Astrocyte of the hippocampus (primary cell): ENCODE data around the gene RAB6D.
"Not testable (repeated sequence)": the region's sequence is repeated elsewhere in the genome, so short reads cannot be mapped to it uniquely, and the experiment has no call there.

Source experiments
- DNase-seq: peaks from one replicate; pipeline ENCODE4 v3.0.0; 2011; ENCODE audit warnings: low read depth, low spot score

Gene RAB6D

DNA sequence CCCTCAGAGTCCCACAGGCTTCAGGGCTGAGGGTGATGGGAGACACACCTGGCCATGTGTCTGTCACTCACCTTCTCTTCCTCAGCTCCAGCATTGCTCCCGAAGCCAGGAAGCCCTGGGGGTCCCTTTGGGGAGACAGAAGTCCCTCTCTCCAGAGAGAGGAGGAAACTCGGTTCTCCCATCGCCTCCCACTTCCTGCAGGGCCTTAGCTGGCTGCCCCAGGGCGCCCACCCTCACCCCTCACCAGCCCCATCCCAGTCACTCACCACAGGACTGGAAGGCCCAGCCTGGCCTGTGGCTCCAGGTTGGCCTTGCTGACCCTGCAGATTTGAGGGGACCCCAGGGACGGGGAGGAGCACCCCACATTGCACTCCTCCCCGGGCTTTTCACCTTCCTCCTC, 2.7 kb upstream of the RAB6D start:
- DNase-seq, result no peak

- no peak for DNase-seq
These were observed 1.5 kb upstream of the RAB6D start for GRCh38 chr2:131365452-131365851.

GRCh38 chr2:131363213-131363612, 755 bp downstream of the RAB6D start:
- DNase-seq, result not testable (repeated sequence)

GRCh38 chr2:131361773-131362172, 2.2 kb downstream of the RAB6D start:
- DNase-seq, result not testable (repeated sequence)

DNA sequence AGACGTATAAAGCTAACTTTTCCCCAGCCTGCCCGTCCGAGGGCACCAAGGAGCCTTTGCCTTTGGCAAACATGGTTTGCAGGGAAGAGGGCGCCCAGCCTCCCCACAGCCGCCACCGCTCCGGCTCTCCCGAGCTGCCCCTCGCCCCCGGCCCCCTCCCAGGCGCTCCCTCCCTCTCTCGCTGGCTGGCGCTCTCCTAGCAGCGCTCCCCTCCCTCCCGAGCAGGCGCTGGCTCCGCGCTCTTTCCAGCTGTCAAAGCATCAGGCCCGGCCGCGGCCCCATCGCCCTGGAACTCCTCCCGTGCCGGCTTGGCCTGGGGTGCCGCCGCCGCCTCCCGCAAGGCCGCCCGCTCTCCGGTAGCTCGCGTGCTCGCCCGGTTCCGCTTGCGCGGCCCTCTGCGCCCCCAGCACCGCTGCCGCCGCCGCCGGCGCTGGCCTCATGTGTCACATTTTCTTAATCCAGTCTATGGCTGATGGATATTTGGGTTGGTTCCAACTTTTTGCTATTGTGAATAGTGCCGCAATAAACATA, 10.7 kb downstream of the RAB6D start:
- not testable (repeated sequence) for DNase-seq

GRCh38 chr2:131349021-131349420, 14.9 kb downstream of the RAB6D start:
- no peak for DNase-seq

DNA sequence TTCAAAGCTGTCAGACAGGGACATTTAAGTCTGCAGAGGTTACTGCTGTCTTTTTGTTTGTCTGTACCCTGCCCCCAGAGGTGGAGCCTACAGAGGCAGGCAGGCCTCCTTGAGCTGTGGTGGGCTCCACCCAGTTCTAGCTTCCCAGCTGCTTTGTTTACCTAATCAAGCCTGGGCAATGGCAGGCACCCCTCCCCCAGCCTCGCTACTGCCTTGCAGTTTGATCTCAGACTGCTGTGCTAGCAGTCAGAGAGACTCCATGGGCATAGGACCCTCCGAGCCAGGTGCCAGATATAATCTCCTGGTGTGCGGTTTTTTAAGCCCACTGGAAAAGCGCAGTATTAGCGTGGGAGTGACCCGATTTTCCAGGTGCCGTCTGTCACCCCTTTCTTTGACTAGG, 16.9 kb downstream of the RAB6D start:
- not testable (repeated sequence) for DNase-seq

- not testable (repeated sequence) for DNase-seq
These were observed 24.7 kb downstream of the RAB6D start for GRCh38 chr2:131339307-131339706.

DNA sequence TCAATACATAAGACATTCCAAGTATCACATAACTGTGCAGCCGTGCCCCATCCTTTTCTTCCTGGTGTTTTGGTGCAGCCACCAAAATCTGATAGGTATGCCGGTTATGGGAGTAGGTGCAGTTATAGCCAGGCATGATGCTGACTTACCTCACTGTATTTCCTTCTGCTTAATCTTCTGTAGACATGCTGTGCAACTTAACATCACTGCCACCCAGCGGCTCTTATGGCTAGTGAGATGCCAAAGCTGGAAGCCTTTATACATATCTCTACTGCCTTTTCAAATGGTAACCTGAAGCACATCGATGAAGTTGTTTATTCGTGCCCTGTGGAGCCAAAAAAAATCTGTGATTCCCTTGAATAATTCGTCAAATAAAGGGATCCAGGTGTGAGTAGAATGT, 28.6 kb downstream of the RAB6D start:
- peak; percentile 32 for DNase-seq

DNA sequence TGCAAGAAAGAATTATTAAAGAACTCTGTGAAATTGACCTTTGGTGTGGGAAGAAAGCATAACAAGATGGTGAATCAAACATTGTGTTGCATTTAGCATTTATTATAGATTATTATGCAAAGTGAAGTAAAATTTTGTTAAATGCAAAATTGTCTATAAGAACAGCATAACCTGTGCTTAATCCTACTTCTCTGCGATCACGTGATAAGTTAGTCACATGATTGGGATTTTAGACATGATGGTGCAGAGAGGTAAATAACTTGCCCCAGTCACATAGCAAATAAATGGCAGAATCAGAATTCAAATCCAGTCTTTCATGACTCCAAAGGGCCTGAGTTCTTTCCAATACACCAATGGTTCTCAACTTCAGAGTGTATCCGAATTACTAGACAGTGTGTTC, 31.3 kb downstream of the RAB6D start:
- DNase-seq, result not testable (repeated sequence)

DNA sequence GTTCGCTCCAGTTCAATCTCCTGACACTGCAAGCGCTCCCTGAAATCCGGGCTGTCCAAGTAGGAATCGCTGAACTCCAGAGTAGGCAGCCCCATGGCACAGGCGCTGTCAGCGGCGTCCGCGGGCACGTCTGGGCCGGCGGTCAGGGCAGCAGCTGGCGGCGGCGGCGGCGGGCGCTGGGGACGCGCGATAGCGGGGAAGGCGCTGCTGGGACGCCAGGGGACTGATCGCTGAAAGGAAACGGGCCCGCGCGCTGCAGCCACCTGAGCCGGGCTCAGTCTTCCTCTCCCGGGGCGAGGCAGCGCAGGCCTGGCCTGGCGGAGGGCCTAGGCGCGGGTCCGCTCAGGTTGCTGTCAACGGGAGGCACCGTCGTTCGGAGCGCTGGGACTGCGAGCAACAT, 33.0 kb downstream of the RAB6D start:
- DNase-seq, result peak; percentile 29

GRCh38 chr2:131322209-131322608, 41.8 kb downstream of the RAB6D start:
- no peak for DNase-seq

- not testable (repeated sequence) for DNase-seq
These were observed 42.6 kb downstream of the RAB6D start for GRCh38 chr2:131321344-131321743.

DNA sequence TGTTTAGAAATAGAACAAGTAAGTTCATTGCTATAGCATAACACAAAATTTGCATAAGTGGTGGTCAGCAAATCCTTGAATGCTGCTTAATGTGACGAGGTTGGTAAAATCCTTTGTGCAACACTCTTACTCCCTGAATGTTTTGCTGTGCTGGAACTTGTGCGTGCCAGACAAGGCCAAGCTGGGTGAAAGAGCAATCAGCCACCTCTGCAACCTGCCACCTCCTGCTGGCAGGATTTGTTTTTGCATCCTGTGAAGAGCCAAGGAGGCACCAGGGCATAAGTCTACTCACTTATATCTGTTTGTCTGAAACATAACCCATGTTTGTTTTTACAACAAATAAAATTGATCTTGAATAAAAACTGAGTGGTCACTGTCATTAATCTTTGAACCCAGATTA, 53.0 kb downstream of the RAB6D start:
- DNase-seq, result not testable (repeated sequence)
